GM12874 (cell line): ENCODE measurements around the gene TBCB.

Experiments used
- TF ChIP-seq, protein P1 (sequence below): IDR thresholded peaks from 2 replicates; pipeline ENCODE4 v1.5.1; 2011; ENCODE audit warnings: low read depth, mild to moderate bottlenecking, control low read depth, low read length, moderate library complexity; ENCODE audit not compliant: insufficient read depth

TBCB gene

DNA sequence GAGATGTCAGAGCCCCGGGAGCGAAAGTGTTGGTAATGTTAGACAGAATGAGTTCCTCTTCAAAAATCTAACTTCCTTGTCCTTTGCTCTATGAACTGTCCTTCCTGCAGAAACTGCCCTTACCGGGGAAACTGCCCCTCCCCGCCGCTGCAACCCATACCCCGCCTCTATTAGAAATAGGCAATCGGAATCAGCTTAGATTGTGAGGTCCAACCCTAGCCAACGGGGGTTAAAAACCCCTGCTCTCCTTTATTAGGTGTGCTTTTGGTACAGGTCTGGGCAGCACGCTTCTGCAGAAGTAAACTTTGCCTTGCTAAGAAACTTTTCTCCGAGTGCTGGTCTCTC, 13.1 kb downstream of the TBCB start:
- TF ChIP-seq, protein P1, sequence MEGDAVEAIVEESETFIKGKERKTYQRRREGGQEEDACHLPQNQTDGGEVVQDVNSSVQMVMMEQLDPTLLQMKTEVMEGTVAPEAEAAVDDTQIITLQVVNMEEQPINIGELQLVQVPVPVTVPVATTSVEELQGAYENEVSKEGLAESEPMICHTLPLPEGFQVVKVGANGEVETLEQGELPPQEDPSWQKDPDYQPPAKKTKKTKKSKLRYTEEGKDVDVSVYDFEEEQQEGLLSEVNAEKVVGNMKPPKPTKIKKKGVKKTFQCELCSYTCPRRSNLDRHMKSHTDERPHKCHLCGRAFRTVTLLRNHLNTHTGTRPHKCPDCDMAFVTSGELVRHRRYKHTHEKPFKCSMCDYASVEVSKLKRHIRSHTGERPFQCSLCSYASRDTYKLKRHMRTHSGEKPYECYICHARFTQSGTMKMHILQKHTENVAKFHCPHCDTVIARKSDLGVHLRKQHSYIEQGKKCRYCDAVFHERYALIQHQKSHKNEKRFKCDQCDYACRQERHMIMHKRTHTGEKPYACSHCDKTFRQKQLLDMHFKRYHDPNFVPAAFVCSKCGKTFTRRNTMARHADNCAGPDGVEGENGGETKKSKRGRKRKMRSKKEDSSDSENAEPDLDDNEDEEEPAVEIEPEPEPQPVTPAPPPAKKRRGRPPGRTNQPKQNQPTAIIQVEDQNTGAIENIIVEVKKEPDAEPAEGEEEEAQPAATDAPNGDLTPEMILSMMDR: no peak

- TF ChIP-seq, protein P1: no peak
These were observed 21.9 kb downstream of the TBCB start for GRCh38 chr19:36136964-36137686.

DNA sequence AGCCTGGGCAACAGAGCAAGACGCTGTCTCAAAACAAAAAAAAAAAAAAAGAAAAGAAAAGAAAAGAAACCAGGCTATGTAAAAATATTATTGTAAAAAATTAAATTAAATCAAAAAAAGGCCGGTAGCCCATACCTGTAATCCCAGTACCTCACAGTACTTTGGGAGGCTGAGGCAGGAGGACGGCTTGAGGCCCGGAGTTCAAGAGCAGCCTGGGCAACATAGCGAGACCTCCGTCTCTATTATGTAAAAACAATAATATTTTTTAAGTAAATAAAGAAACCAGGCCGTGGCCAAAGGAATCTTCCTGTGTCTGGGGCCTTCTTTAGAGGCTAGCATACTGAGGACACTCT, 23.8 kb downstream of the TBCB start:
- TF ChIP-seq, protein P1: no peak

DNA sequence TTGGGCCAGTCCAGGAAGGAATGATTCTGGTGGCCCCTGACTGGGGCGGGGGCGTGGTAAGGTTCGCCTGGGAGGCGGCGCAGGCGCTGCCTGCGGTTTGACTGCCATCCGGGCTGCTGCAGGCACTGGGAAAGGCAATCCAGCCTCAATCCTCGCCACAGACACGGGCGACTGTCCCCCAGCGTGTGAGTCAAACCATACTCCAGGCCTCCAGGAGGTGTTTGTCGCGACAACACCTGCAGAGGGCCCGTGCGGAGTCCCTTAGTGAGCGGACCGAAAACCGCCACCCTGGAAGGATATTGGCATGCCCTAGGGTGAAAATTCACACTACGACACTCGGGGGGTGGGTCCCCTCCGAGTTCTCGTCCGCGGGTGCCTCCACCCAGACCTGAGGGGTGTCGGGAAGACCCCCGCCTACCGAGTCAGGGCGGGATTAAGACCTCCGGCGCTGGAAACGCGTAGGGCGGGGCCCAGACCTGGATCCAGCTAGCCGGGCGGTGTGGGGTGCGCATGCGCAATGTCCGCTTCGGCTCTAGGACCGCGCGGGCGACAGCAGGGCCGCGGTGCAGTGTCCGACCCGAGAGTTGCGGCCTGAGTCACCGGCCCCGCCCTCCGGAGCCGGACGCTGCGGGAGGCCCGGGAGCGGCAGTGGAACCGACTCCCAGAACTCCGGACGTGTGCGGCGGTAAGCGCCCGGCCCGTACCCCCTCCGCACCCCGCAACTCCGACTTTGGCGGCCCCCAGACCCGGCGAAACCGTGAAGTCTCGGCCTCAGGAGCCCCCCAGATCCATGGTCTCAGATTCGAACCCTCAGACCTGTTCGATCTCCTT, 24.4 kb downstream of the TBCB start, which contains the start of gene CAPNS1:
Gene CAPNS1, plus strand, starts transcription at position 594 of the 831 bp plus-strand sequence. CDS start 946 bp downstream, outside the sequence.
- TF ChIP-seq, protein P1: peak; percentile 19; the same call in 1 of the 2 replicates

DNA sequence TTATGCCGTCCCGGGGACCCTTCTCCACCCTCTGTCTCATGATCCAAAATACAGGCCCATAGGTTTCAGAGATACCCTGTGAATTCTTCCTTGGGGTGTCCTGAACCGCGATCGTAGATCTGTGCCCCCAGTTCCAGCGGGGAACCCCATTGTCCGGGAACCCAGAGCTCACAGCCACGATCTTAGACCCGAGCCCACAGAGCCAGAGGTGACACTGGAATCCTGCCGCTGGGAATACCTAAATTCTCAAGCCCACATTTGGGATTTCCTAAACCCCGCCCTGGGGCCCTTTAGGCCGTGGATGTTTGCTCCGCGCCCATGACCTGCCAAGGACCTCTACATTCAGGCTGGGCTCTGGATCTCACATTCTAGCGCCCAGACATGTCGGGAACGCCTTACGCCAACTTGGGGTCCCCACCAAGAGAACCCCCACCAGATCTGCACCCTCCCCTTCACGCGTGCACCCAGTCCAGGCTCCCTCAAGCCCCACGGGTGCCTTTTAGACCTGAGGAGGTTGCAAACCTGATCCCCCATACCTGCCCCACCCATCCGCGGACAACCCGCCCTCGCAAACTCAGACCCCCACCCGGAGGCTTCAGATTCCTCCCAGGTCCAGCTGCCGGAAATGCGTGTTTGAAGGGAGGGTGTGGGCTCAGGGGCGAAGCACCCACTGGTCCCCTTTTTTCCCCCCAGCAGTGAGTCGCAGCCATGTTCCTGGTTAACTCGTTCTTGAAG, 25.2 kb downstream of the TBCB start:
- TF ChIP-seq, protein P1: no peak

GRCh38 chr19:36141039-36141927, 26.0 kb downstream of the TBCB start:
- TF ChIP-seq, protein P1: no peak
